SK-N-SH (cell line): ENCODE results near the gene PRKCB. TPM values are rescaled to one million over a fixed set of nuclear protein-coding genes. Genes with fewer than 3 reads are reported as not detected.

ENCODE experiments used
- CTCF ChIA-PET: fragments of 300-600, 350-600 bp; formaldehyde crosslinking; extraction: SDS; loops from one replicate; lab custom pipeline; 2021; lab: Yijun Ruan, JAX
- POLR2A ChIA-PET: fragments of 350-600 bp; sonication (Branson Sonifier 250); formaldehyde crosslinking; extraction: SDS; loops from one replicate; lab custom pipeline; 2020; ENCODE audit warnings: antibody characterized with exemption, inconsistent platforms; lab: Yijun Ruan, JAX
- DNase-seq: peaks from one replicate; pipeline ENCODE4 v3.0.0; 2012
- H2AFZ ChIP-seq: fragments of 200-600 bp; sonication (generic); 2 replicates; pipeline ENCODE4 v1.8.1; 2016; ENCODE audit warnings: antibody characterized with exemption, mild to moderate bottlenecking, low read depth
- H3F3A ChIP-seq: fragments of 200-600 bp; sonication (generic); replicated peaks from 2 replicates; pipeline ENCODE3; 2016; ENCODE audit warnings: antibody characterized with exemption, mild to moderate bottlenecking; ENCODE audit not compliant: insufficient read depth
- H3K27ac ChIP-seq, 2 experiments: fragments of 200-500 bp in 1 of 2; fragments of 200-600 bp in 1 of 2; sonication (Bioruptor generic) in 1 of 2; sonication (generic), shearing (Covaris generic) in 1 of 2; 2 replicates each; pipeline versions ENCODE4 v1.5.1 to v1.6.1; 2014 to 2016; ENCODE audit warnings: low read depth in 2 of 2, inconsistent platforms in 1 of 2, low read length in 1 of 2, mild to moderate bottlenecking in 1 of 2, mixed read lengths in 1 of 2
- H3K27me3 ChIP-seq: fragments of 200-600 bp; sonication (generic), shearing (Covaris generic); 2 replicates; pipeline ENCODE4 v1.6.1; 2016; ENCODE audit warnings: mixed run types; ENCODE audit not compliant: insufficient read depth
- H3K36me3 ChIP-seq, 2 experiments: fragments of 200-500 bp in 1 of 2; fragments of 200-600 bp in 1 of 2; sonication (Bioruptor generic) in 1 of 2; sonication (generic) in 1 of 2; replicated peaks in 1 of 2; 2 replicates each; pipeline versions ENCODE3 to v1.5.1; 2014 to 2016; ENCODE audit warnings: low read length in 1 of 2, mild to moderate bottlenecking in 1 of 2; ENCODE audit not compliant: insufficient read depth in 2 of 2, control insufficient read depth in 1 of 2
- H3K4me1 ChIP-seq, 2 experiments: fragments of 200-500 bp in 1 of 2; fragments of 200-600 bp in 1 of 2; sonication (Bioruptor generic) in 1 of 2; sonication (generic), shearing (Covaris generic) in 1 of 2; 2 replicates each; pipeline versions ENCODE4 v1.5.1 to v1.6.1; 2014 to 2016; ENCODE audit warnings: low read depth in 1 of 2, low read length in 1 of 2, mixed run types in 1 of 2; ENCODE audit not compliant: insufficient read depth in 2 of 2, control insufficient read depth in 1 of 2
- H3K4me2 ChIP-seq: fragments of 200-600 bp; sonication (generic), shearing (Covaris generic); 2 replicates; pipeline ENCODE4 v1.6.1; 2017; ENCODE audit warnings: mixed run types
- H3K4me3 ChIP-seq, 2 experiments: fragments of 200-500 bp in 1 of 2; fragments of 200-600 bp in 1 of 2; sonication (Bioruptor generic) in 1 of 2; sonication (generic), shearing (Covaris generic) in 1 of 2; 2 replicates each; pipeline versions ENCODE4 v1.5.1 to v1.8.1; 2014 to 2016; ENCODE audit warnings: low read depth in 2 of 2, inconsistent platforms in 1 of 2, low read length in 1 of 2, mild to moderate bottlenecking in 1 of 2, mixed read lengths in 1 of 2, moderate library complexity in 1 of 2
- H3K79me2 ChIP-seq: fragments of 200-600 bp; sonication (generic); 2 replicates; pipeline ENCODE4 v1.8.1; 2017; ENCODE audit warnings: mild to moderate bottlenecking; ENCODE audit not compliant: insufficient read depth
- H3K9ac ChIP-seq: fragments of 200-600 bp; sonication (generic); 2 replicates; pipeline ENCODE4 v1.6.1; 2017; ENCODE audit warnings: mixed run types
- H3K9me2 ChIP-seq: fragments of 200-600 bp; sonication (generic); 2 replicates; pipeline ENCODE4 v1.6.1; 2017; ENCODE audit warnings: mixed run types
- H3K9me3 ChIP-seq: fragments of 200-600 bp; sonication (generic); 2 replicates; pipeline ENCODE4 v1.6.1; 2017; ENCODE audit warnings: mixed run types, mild to moderate bottlenecking, moderate library complexity
- H4K20me1 ChIP-seq: fragments of 200-600 bp; sonication (generic); 2 replicates; pipeline ENCODE4 v1.6.1; 2017; ENCODE audit warnings: mild to moderate bottlenecking, mixed run types; ENCODE audit not compliant: insufficient read depth
- EP300 ChIP-seq, 2 experiments: IDR thresholded peaks; 2 replicates each; pipeline versions ENCODE4 v1.4.0 to v1.6.1; 2012; ENCODE audit warnings: borderline replicate concordance in 1 of 2, low read depth in 1 of 2, low read length in 1 of 2
- FOXJ3 ChIP-seq: sonication (generic); formaldehyde crosslinking; IDR thresholded peaks from 2 replicates; pipeline ENCODE4 v1.5.1; 2020; ENCODE audit warnings: mild to moderate bottlenecking, missing genetic modification reagents
- FOXM1 ChIP-seq: IDR thresholded peaks from 2 replicates; pipeline ENCODE4 v1.4.0; 2012; ENCODE audit warnings: low read depth, mild to moderate bottlenecking
- GABPA ChIP-seq: IDR thresholded peaks from 2 replicates; pipeline ENCODE4 v1.4.0; 2012; ENCODE audit warnings: low read depth, mild to moderate bottlenecking
- MAX ChIP-seq: IDR thresholded peaks from 2 replicates; pipeline ENCODE4 v1.4.0; 2012; ENCODE audit warnings: low read depth
- NFIC ChIP-seq: IDR thresholded peaks from 2 replicates; pipeline ENCODE4 v1.4.0; 2012; ENCODE audit warnings: borderline replicate concordance
- NRF1 ChIP-seq: IDR thresholded peaks from 2 replicates; pipeline ENCODE4 v1.6.1; 2012; ENCODE audit warnings: low read depth, mild to moderate bottlenecking, low read length
- RAD21 ChIP-seq: IDR thresholded peaks from 2 replicates; pipeline ENCODE4 v1.6.1; 2012; ENCODE audit warnings: mild to moderate bottlenecking, low read length
- REST ChIP-seq: IDR thresholded peaks from 2 replicates; pipeline ENCODE4 v1.6.1; 2012; ENCODE audit warnings: mild to moderate bottlenecking, low read depth, low read length, moderate library complexity
- RFX5 ChIP-seq: IDR thresholded peaks from 2 replicates; pipeline ENCODE4 v1.6.1; 2012; ENCODE audit warnings: mild to moderate bottlenecking, improper control_type of control experiment, low read length
- SIN3A ChIP-seq: IDR thresholded peaks from 2 replicates; pipeline ENCODE4 v1.6.1; 2012; ENCODE audit warnings: low read depth, mild to moderate bottlenecking, low read length, moderate library complexity, borderline replicate concordance
- TAF1 ChIP-seq: IDR thresholded peaks from 2 replicates; pipeline ENCODE4 v1.6.1; 2012; ENCODE audit warnings: low read depth, mild to moderate bottlenecking, low read length, moderate library complexity, borderline replicate concordance
- TCF12 ChIP-seq: IDR thresholded peaks from 2 replicates; pipeline ENCODE4 v1.4.0; 2012
- WGBS: methylation state at CpG from one replicate; pipeline ENCODE4 v1.1.6; 2017; ENCODE audit warnings: low lambda C conversion rate; 5-methylcytosine and 5-hydroxymethylcytosine counted together
- polyA plus RNA-seq, 3 experiments: library from polyadenylated mRNA; depleted of rRNA; stranded (reverse); fragments of >200 nt; gene quantifications; 2 replicates each; pipeline ENCODE4 v1.2.3, GENCODE V29; 2012

PRKCB gene
- polyA plus RNA-seq, 1 of the 3 experiments (the other 2 are of a cell fraction), result 0.12 TPM

- H3K9ac ChIP-seq, result no peak overlapping the region
- CTCF ChIA-PET, result interaction anchor here (1.1 kb wide), 1 partner anchor 106 kb away, joined by 3 read pairs; no protein-coding TSS in a partner anchor
- DNase-seq, result no peak
- H3K9me2 ChIP-seq, result no peaks in the 10 kb centered on the region
- no peaks in the 10 kb centered on the region for H3K27me3 ChIP-seq
- no peak overlapping the region for H3K27ac ChIP-seq
- no peak overlapping the region for H3K4me2 ChIP-seq
- POLR2A ChIA-PET, result no interaction called here
- H3K36me3 ChIP-seq, result no peaks in the 10 kb centered on the region
- TF ChIP-seq REST (no peak), RFX5 (no peak), FOXM1 (no peak), EP300 (IDR thresholded peaks at IDR 0.05; ENCODE audit: borderline replicate concordance in 1 of 2, low read depth in 1 of 2, low read length in 1 of 2) (no peak), TCF12 (no peak), GABPA (no peak), NFIC (no peak), MAX (no peak)
- H3F3A ChIP-seq, result no peaks in the 10 kb centered on the region
- no peaks in the 10 kb centered on the region for H3K79me2 ChIP-seq
- no peaks in the 10 kb centered on the region for H3K4me1 ChIP-seq
- no peak overlapping the region for H3K4me3 ChIP-seq
- H2AFZ ChIP-seq, result no peak overlapping the region
- WGBS, result 2% methylated on average over 7 of the region's 7 CpGs
- H4K20me1 ChIP-seq, result no peaks in the 10 kb centered on the region
- H3K9me3 ChIP-seq, result no peaks in the 10 kb centered on the region
Observed at GRCh38 chr16:24146518-24146917, 310.7 kb downstream of the PRKCB start.

GRCh38 chr16:24149102-24149501 is 313.3 kb downstream of the PRKCB start:
- H3K4me1 ChIP-seq, result no peaks in the 10 kb centered on the region
- H3K36me3 ChIP-seq, result no peaks in the 10 kb centered on the region
- H3K9me3 ChIP-seq, result no peaks in the 10 kb centered on the region
- no peaks in the 10 kb centered on the region for H4K20me1 ChIP-seq
- H3K4me2 ChIP-seq, result no peak overlapping the region
- no peaks in the 10 kb centered on the region for H3K9me2 ChIP-seq
- no peak overlapping the region for H3K9ac ChIP-seq
- no peaks in the 10 kb centered on the region for H3K79me2 ChIP-seq
- H3K4me3 ChIP-seq, result no peak overlapping the region
- H3K27ac ChIP-seq, result no peak overlapping the region
- no peak overlapping the region for H2AFZ ChIP-seq
- CTCF ChIA-PET, result interaction anchor here (1.1 to 1.9 kb wide), 2 partner anchors 15 to 103 kb away, joined by 4 to 5 read pairs; no protein-coding TSS in a partner anchor
- POLR2A ChIA-PET, result no interaction called here
- H3K27me3 ChIP-seq, result no peaks in the 10 kb centered on the region
- 14% methylated on average over 3 of the region's 3 CpGs for WGBS
- TF ChIP-seq MAX (no peak), TAF1 (no peak), SIN3A (no peak), NRF1 (no peak), FOXJ3 (CRISPR knock-in tag) (no peak), RAD21 (no peak), EP300 (IDR thresholded peaks at IDR 0.05; ENCODE audit: borderline replicate concordance in 1 of 2, low read depth in 1 of 2, low read length in 1 of 2) (no peak)
- TF ChIP-seq, all 33 proteins: peak for 0
- H3F3A ChIP-seq, result no peaks in the 10 kb centered on the region
- no peak for DNase-seq
